HCEC 1CT (cell line): ENCODE measurements around the gene SLC35F1.
A peak's percentile ranks its signal among the peaks of the same experiment; 100 is the strongest.

Experiments
- DNase-seq: peaks from one replicate; pipeline ENCODE4 v3.0.0-alpha.2; 2017

Gene SLC35F1

GRCh38 chr6:118285791-118286190, 378.7 kb downstream of the SLC35F1 start:
- no peak for DNase-seq

- peak; percentile 15 for DNase-seq
These were observed 381.5 kb downstream of the SLC35F1 start for GRCh38 chr6:118288355-118289124.

GRCh38 chr6:118292558-118292957, 385.5 kb downstream of the SLC35F1 start:
- no peak for DNase-seq

GRCh38 chr6:118294906-118295305, 387.8 kb downstream of the SLC35F1 start:
- DNase-seq: no peak

GRCh38 chr6:118295336-118295735, 388.3 kb downstream of the SLC35F1 start:
- DNase-seq: no peak

- no peak for DNase-seq
These were observed 389.3 kb downstream of the SLC35F1 start for GRCh38 chr6:118296129-118296901.

- no peak for DNase-seq
These were observed 390.8 kb downstream of the SLC35F1 start for GRCh38 chr6:118297821-118298220.

GRCh38 chr6:118298476-118299427, 391.7 kb downstream of the SLC35F1 start:
- DNase-seq: peak; percentile 23

- no peak for DNase-seq
These were observed 392.4 kb downstream of the SLC35F1 start for GRCh38 chr6:118299457-118299856.

- no peak for DNase-seq
These were observed 397.3 kb downstream of the SLC35F1 start for GRCh38 chr6:118304321-118304720.

GRCh38 chr6:118305081-118305480, 398.0 kb downstream of the SLC35F1 start:
- DNase-seq: no peak

- DNase-seq: no peak
These were observed 399.6 kb downstream of the SLC35F1 start for GRCh38 chr6:118306392-118307238.

GRCh38 chr6:118307581-118307980, 400.5 kb downstream of the SLC35F1 start:
- no peak for DNase-seq

GRCh38 chr6:118309337-118310093, 402.5 kb downstream of the SLC35F1 start:
- no peak for DNase-seq

GRCh38 chr6:118313208-118313607, 406.1 kb downstream of the SLC35F1 start:
- no peak for DNase-seq

- DNase-seq: no peak
These were observed 406.7 kb downstream of the SLC35F1 start for GRCh38 chr6:118313762-118314161.

- DNase-seq: no peak
These were observed 409.8 kb downstream of the SLC35F1 start for GRCh38 chr6:118316796-118317384.

- DNase-seq: peak; percentile 9
These were observed 410.8 kb downstream of the SLC35F1 start for GRCh38 chr6:118317581-118318563.

- no peak for DNase-seq
These were observed 411.6 kb downstream of the SLC35F1 start for GRCh38 chr6:118318648-118319047.

GRCh38 chr6:118319416-118319815, 412.4 kb downstream of the SLC35F1 start:
- DNase-seq: no peak
